ENCODE results near the gene DGKK.

DNA sequence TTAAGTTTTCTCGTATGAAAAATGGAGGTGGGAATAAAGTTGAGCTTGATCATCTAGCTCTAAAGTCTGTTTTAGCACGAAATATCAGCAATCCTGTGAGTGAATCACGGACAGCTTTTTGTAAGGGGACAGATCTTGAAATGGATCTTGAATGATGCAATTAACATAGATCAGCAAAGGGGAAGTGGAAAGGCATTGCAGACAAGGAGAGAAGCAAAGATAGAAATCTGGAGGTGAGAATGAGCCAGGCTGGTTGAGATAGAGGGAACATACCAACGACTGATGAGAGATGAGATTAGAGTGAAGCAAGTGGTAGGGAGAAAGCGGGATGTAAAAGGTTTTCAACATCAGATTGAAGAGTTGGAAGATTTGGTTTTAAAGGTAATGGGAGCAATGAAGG is 4.6 kb upstream of the DGKK start:
- TF ChIP-seq, protein P1, sequence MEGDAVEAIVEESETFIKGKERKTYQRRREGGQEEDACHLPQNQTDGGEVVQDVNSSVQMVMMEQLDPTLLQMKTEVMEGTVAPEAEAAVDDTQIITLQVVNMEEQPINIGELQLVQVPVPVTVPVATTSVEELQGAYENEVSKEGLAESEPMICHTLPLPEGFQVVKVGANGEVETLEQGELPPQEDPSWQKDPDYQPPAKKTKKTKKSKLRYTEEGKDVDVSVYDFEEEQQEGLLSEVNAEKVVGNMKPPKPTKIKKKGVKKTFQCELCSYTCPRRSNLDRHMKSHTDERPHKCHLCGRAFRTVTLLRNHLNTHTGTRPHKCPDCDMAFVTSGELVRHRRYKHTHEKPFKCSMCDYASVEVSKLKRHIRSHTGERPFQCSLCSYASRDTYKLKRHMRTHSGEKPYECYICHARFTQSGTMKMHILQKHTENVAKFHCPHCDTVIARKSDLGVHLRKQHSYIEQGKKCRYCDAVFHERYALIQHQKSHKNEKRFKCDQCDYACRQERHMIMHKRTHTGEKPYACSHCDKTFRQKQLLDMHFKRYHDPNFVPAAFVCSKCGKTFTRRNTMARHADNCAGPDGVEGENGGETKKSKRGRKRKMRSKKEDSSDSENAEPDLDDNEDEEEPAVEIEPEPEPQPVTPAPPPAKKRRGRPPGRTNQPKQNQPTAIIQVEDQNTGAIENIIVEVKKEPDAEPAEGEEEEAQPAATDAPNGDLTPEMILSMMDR (IDR thresholded peaks at IDR 0.05; ENCODE audit: insufficient read depth, low read length): no peak
- no peak for TF ChIP-seq GABPA (IDR thresholded peaks at IDR 0.05; ENCODE audit: low read depth)

Data from HL-60 (cell line).